Spleen (tissue), 11 donors: ENCODE results near the gene TMA16. TPM values are rescaled to one million over a fixed set of nuclear protein-coding genes. Genes with fewer than 3 reads are reported as not detected.
A peak's percentile ranks its signal among the peaks of the same experiment; 100 is the strongest.

Experiments used
- DNase-seq: peaks from one replicate; pipeline ENCODE4 v3.0.0-alpha.2; 2020
- H3K27ac ChIP-seq, 8 donors: fragments of 200-600 bp; sonication (generic) in 7 of 8; 1 replicate in 4 of 8; 2 replicates in 4 of 8; pipeline versions ENCODE4 v1.5.0 to v1.8.0; 2016 to 2021; ENCODE audit warnings: inconsistent platforms in 4 of 8, mild to moderate bottlenecking in 4 of 8, moderate library complexity in 1 of 8
- H3K27me3 ChIP-seq, 7 donors: fragments of 200-600 bp; sonication (generic) in 6 of 7; replicated peaks in 1 of 7; 1 replicate in 4 of 7; 2 replicates in 3 of 7; pipeline versions ENCODE4 v1.5.0 to v1.8.0; 2016 to 2021; ENCODE audit warnings: inconsistent platforms in 3 of 7, mild to moderate bottlenecking in 1 of 7
- H3K36me3 ChIP-seq, 6 donors: fragments of 200-600 bp; sonication (generic) in 5 of 6; 1 replicate in 4 of 6; 2 replicates in 2 of 6; pipeline versions ENCODE4 v1.5.0 to v1.8.0; 2016 to 2021; ENCODE audit warnings: inconsistent platforms in 2 of 6
- H3K4me1 ChIP-seq, 6 donors: fragments of 200-600 bp; sonication (generic) in 5 of 6; 1 replicate in 3 of 6; 2 replicates in 3 of 6; pipeline versions ENCODE4 v1.5.0 to v1.8.0; 2016 to 2021; ENCODE audit warnings: inconsistent platforms in 3 of 6
- H3K4me3 ChIP-seq, 8 donors: fragments of 200-600 bp; sonication (generic) in 7 of 8; 1 replicate in 4 of 8; 2 replicates in 4 of 8; pipeline versions ENCODE4 v1.5.0 to v1.8.0; 2016 to 2021; ENCODE audit warnings: inconsistent platforms in 4 of 8, mild to moderate bottlenecking in 4 of 8, moderate library complexity in 2 of 8
- H3K9me3 ChIP-seq, 8 donors: fragments of 200-600 bp; sonication (generic) in 7 of 8; 1 replicate in 4 of 8; 2 replicates in 4 of 8; pipeline versions ENCODE4 v1.5.0 to v1.8.0; 2016 to 2021; ENCODE audit warnings: inconsistent platforms in 4 of 8
- POLR2A ChIP-seq, 3 donors: fragments of 450-650 bp; IDR thresholded peaks; one replicate each; pipeline ENCODE4 v1.5.1; 2017; ENCODE audit warnings: antibody characterized with exemption in 3 of 3, mild to moderate bottlenecking in 1 of 3
- POLR2AphosphoS5 ChIP-seq, 3 donors: sonication (generic); formaldehyde crosslinking; IDR thresholded peaks; one replicate each; pipeline ENCODE4 v1.5.1; 2017; ENCODE audit warnings: antibody characterized with exemption in 3 of 3
- WGBS, 5 donors: extraction: QIAGEN DNeasy Blood & Tissue Kit in 3 of 5; methylation state at CpG; one replicate each; pipeline versions ENCODE4 v1.1.5 to v1.1.7; 2013 to 2018; 5-methylcytosine and 5-hydroxymethylcytosine counted together
- intact Hi-C: fragments of 100-400 bp; cut with DNase I; formaldehyde crosslinking; loops from one replicate; pipeline ENCODE4 v1.15.0; 2023; ENCODE audit warnings: low total_unique reads
- polyA plus RNA-seq, 3 donors: library from polyadenylated mRNA; stranded (reverse); fragments of 200-250 nt; gene quantifications; one replicate each; pipeline ENCODE4 v1.2.1, GENCODE V29; 2013
- total RNA-seq, 7 donors: library from RNA; depleted of rRNA in 3 of 7; stranded (reverse); fragments of >200 nt in 3 of 7; fragmentation: NEBNext Ultra II Directional in 4 of 7; extraction: Animal tissue kit (Norgen Biotek cat#: 25700) in 4 of 7; gene quantifications; one replicate each; pipeline versions ENCODE4 v1.1.0 to v1.2.1, GENCODE V29; 2016 to 2021
- TF ChIP-seq, protein P1 (sequence below), 11 experiments: fragments of 200-600 bp in 7 of 11; fragments of 450-650 bp in 4 of 11; sonication (generic) in 4 of 11; IDR thresholded peaks in 8 of 11; conservative IDR thresholded peaks in 3 of 11; 1 replicate in 7 of 11; 2 replicates in 4 of 11; pipeline versions ENCODE4 v1.4.0 to v1.8.0; 2016 to 2021; ENCODE audit warnings: antibody characterized with exemption in 11 of 11, inconsistent platforms in 4 of 11, mild to moderate bottlenecking in 1 of 11
- donor health status: healthy with polysubstance abuse.
- donor health status: DM: no; HTN: no; CAD: no; lungs with moderate emphysema.
- donor health status: DM: no; HTN: no; CAD: no.
- donor health status: Bipolar disorder and iron deficiency.
- donor health status: healthy.
- donor health status: DM: no; HTN: no; CAD: no.
- donor health status: DM: yes; HTN: yes; CAD: no.

Gene TMA16
- total and polyA plus RNA-seq, 10 donors, result 15.6 to 39.0 (median 29.1) TPM

DNA sequence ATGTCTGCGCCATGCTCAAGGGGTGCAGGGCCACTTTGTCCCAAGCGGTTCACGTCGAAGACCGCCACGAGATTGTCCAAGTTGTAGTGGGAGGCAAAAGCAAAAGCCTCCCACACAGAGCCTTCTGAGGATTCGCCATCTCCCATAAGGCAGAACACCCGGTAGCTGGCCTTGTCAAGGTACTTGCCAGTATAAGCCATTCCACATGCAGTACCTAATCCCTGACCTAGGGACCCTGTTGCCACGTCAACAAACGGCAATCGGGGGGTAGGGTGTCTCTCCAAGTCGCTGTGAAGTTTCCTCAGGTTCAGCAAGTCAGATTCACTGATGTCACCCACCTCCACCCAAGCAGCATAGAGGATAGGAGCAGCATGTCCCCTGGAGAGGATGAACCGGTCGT is 21.4 kb upstream of the TMA16 start:
- no peak for DNase-seq
- TF ChIP-seq POLR2AphosphoS5 (IDR thresholded peaks at IDR 0.05), result no peak
- Histone ChIP-seq H3K27me3 (no peaks in the 10 kb centered on the region), H3K9me3 (no peaks in the 10 kb centered on the region), H3K27ac (no peak overlapping the region), H3K36me3 (no peaks in the 10 kb centered on the region), H3K4me3 (no peak overlapping the region), H3K4me1 (no peaks in the 10 kb centered on the region)
- WGBS, 5 donors, result 87 to 94% (median 94%) methylated on average over 12 to 14 of the region's 14 CpGs
- intact Hi-C loops, result no loop called here

DNA sequence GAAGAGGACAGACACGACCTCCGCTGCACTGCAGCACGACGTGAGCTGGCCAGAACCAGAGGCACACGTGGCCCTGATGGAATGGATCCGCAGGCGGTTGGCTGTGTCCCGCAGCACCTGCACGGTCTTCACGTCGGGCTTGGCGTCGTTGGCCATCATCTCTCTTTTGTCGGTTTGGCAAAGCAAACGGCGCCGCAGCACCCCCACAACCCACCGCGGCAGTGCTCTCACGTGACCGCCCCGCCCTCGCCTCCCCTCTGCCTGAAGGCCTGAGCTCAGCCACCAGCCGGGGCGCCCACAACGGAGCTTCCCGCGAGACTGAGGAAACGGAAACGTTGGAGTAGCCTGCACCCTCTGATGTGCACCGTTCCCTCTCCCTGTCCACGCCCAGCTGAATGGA is 20.9 kb upstream of the TMA16 start, which contains the start of gene TKTL2:
Gene TKTL2, minus strand, starts transcription at position 179 of the 400 bp plus-strand sequence. Its CDS starts 20 bp downstream, at position 159.
- 91 to 94% (median 94%) methylated on average over 31 to 32 of the region's 32 CpGs for WGBS, 5 donors

DNA sequence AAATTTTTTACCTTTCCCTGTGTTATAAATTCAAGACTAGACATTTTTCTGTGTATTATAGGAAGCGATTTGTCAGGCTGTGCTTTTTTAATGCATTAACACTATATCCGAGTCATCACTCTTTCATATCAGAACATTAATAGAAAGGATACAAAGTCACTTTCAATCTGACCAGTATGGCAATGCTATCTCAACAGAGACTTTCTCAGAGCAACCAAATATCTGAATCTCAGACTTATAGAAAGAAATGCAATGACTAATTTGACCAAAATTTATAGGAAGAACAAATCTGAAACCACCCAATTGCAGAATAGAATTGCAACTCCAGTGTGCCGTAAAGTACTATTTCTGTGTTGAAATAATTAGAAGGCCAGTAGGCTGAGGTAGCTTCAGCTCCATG is 20.5 kb upstream of the TMA16 start:
- Histone ChIP-seq H3K9me3 (no peaks in the 10 kb centered on the region), H3K27me3 (no peaks in the 10 kb centered on the region), H3K27ac (no peak overlapping the region), H3K36me3 (no peaks in the 10 kb centered on the region), H3K4me1 (no peaks in the 10 kb centered on the region), H3K4me3 (no peak overlapping the region)
- 71 to 88% (median 78%) methylated on average over 3 of the region's 3 CpGs for WGBS, 5 donors
- no peak for DNase-seq
- TF ChIP-seq POLR2A (IDR thresholded peaks at IDR 0.05), result no peak
- TF ChIP-seq POLR2AphosphoS5 (IDR thresholded peaks at IDR 0.05), result no peak
- TF ChIP-seq, protein P1, sequence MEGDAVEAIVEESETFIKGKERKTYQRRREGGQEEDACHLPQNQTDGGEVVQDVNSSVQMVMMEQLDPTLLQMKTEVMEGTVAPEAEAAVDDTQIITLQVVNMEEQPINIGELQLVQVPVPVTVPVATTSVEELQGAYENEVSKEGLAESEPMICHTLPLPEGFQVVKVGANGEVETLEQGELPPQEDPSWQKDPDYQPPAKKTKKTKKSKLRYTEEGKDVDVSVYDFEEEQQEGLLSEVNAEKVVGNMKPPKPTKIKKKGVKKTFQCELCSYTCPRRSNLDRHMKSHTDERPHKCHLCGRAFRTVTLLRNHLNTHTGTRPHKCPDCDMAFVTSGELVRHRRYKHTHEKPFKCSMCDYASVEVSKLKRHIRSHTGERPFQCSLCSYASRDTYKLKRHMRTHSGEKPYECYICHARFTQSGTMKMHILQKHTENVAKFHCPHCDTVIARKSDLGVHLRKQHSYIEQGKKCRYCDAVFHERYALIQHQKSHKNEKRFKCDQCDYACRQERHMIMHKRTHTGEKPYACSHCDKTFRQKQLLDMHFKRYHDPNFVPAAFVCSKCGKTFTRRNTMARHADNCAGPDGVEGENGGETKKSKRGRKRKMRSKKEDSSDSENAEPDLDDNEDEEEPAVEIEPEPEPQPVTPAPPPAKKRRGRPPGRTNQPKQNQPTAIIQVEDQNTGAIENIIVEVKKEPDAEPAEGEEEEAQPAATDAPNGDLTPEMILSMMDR (IDR thresholded peaks at IDR 0.05 in 8 of 11, conservative IDR thresholded peaks at IDR 0.05 in 3 of 11), result no peak
- intact Hi-C loops, result no loop called here

More for the DNA sequence above, 20.9 kb upstream of the TMA16 start, which contains the start of gene TKTL2:
- no peak for TF ChIP-seq POLR2A (IDR thresholded peaks at IDR 0.05)
- TF ChIP-seq POLR2AphosphoS5 (IDR thresholded peaks at IDR 0.05), result no peak
- TF ChIP-seq, protein P1 (IDR thresholded peaks at IDR 0.05 in 8 of 11, conservative IDR thresholded peaks at IDR 0.05 in 3 of 11), result no peak
- no peaks in the 10 kb centered on the region for H3K4me1 ChIP-seq
- peak within 1 kb of the TSS in 1 of 8 donors; percentile 39 for H3K27ac ChIP-seq
- H3K9me3 ChIP-seq, result no peaks in the 10 kb centered on the region
- intact Hi-C loops, result no loop called here
- H3K27me3 ChIP-seq, result no peaks in the 10 kb centered on the region
- no peaks in the 10 kb centered on the region for H3K36me3 ChIP-seq
- DNase-seq, result peak; percentile 72
- H3K4me3 ChIP-seq, result no peak within 1 kb of the TSS

DNA sequence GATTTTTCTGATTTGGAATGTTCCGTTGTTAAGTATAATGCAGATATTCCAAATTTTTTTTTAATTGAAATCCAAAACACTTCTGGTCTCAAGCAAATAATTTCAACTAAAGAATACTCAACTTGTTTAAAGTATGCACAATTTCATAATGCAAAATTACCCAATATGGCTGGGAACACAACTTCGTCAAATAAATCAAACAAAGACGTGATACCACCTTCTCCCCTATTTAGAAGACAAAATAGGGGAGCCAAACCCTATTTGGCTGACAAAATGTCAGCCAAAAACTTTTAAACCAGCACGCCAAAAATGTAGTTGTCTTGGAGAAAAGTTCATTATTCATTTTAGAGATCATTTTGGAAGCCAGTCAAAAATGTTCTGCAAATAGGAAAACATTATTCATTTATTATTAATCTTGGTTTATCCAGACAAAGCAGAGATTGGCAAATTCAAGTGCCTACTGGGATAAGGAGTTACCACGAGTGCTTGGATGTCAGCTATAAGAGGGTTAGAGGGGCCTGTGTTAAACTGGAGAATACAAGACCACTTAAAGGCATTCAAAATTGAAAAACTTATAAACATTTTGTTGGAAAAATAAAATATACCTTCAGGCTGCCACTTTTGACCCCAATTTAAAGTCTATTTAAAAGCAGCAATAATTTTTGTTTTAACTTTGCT is 17.6 kb upstream of the TMA16 start:
- Histone ChIP-seq H3K27me3 (no peaks in the 10 kb centered on the region), H3K4me1 (peaks cover 0 to 7% (median 2%) of the 10 kb centered on the region in 6 donors), H3K36me3 (no peaks in the 10 kb centered on the region), H3K27ac (peak overlapping the region in 2 of 8 donors; percentile 6 to 7), H3K4me3 (no peak overlapping the region), H3K9me3 (no peaks in the 10 kb centered on the region)
- WGBS, 5 donors, result 72 to 81% (median 76%) methylated on average over 5 of the region's 5 CpGs
- TF ChIP-seq POLR2A (IDR thresholded peaks at IDR 0.05) (no peak), POLR2AphosphoS5 (IDR thresholded peaks at IDR 0.05) (no peak)
- TF ChIP-seq, protein P1 (IDR thresholded peaks at IDR 0.05 in 8 of 11, conservative IDR thresholded peaks at IDR 0.05 in 3 of 11), result no peak
- intact Hi-C loops, result no loop called here
- DNase-seq, result no peak
